OCI-LY1 (cell line): ENCODE data around the gene SMIM14.

ENCODE experiments used
- CTCF ChIP-seq: fragments of 200-600 bp; sonication (generic), shearing (Covaris generic); IDR thresholded peaks from 2 replicates; pipeline ENCODE4 v1.5.1; 2017; ENCODE audit warnings: mild to moderate bottlenecking, antibody characterized with exemption, low read length, moderate library complexity, mixed read lengths
- EZH2 ChIP-seq: fragments of 200-600 bp; sonication (generic), shearing (Covaris generic); IDR thresholded peaks from 2 replicates; pipeline ENCODE4 v1.8.0; 2017; ENCODE audit warnings: borderline replicate concordance, mixed run types, mild to moderate bottlenecking, antibody characterized with exemption, low read length, moderate library complexity, mixed read lengths

GRCh38 chr4:39498727-39499020 is 140.0 kb downstream of the SMIM14 start:
- TF ChIP-seq CTCF (no peak), EZH2 (no peak)
